Pulmonary artery endothelial cell (primary cell): ENCODE measurements around the gene SLC30A7. TPM values are rescaled to one million over a fixed set of nuclear protein-coding genes. Genes with fewer than 3 reads are reported as not detected.
"Not testable (repeated sequence)": the region's sequence is repeated elsewhere in the genome, so short reads cannot be mapped to it uniquely, and the experiment has no call there.

ENCODE experiments used
- DNase-seq: peaks from one replicate; pipeline ENCODE4 v3.0.0-alpha.2; 2011; ENCODE audit warnings: low read depth, low spot score
- total RNA-seq: library from RNA; depleted of rRNA; stranded (reverse); fragments of >200 nt; gene quantifications from 2 replicates; pipeline ENCODE4 v1.2.3, GENCODE V29; 2014

SLC30A7 gene, protein sequence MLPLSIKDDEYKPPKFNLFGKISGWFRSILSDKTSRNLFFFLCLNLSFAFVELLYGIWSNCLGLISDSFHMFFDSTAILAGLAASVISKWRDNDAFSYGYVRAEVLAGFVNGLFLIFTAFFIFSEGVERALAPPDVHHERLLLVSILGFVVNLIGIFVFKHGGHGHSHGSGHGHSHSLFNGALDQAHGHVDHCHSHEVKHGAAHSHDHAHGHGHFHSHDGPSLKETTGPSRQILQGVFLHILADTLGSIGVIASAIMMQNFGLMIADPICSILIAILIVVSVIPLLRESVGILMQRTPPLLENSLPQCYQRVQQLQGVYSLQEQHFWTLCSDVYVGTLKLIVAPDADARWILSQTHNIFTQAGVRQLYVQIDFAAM
- 42.9 and 52.6 TPM in 2 replicates for total RNA-seq

DNA sequence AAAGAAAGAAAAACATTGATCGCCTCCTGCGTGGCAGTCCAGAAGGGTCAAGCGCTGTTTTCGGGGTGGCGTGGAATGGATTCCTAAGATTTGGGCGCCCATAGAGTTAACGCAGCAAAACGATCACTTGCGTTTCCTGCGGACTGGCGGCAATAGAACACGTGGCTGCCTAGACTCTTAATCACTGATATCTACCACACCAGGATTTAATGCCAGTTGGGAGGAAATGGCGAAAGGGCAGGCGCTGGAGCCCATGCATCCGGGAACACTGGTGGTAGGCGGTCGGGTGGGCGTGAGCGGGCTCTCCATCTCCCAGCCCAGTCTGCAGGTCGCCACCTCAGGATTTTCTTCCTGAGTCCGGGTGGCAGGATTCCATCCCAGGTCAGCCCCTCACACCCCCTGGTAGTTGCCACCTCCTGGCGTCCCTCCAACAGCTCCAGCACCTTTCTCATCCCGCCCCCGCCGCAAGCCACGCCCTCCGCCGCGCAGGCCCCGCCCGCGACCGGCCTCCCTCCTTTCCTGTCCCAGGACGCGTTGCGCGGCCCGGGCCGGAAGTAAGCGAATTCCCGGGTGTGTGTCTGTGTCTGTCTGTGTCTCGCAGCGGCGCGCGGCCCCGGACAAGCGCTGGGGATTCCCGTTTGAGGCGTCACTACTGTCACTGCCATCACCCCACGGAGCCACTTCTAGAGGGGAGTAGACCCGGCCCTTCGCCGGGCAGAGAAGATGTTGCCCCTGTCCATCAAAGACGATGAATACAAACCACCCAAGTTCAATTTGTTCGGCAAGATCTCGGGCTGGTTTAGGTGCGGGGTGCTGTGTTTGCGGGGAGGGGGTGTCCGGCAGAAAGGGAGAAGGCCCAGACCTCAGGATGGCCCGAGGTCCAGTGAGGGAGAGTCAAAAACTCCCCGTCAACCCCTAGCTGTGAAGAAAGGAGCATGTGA, at the start of gene SLC30A7:
SLC30A7 (plus strand) TSS at position 551 of the 941 bp plus-strand sequence; CDS start at position 724, 173 bp downstream.
- DNase-seq, result peak; percentile 70

DNA sequence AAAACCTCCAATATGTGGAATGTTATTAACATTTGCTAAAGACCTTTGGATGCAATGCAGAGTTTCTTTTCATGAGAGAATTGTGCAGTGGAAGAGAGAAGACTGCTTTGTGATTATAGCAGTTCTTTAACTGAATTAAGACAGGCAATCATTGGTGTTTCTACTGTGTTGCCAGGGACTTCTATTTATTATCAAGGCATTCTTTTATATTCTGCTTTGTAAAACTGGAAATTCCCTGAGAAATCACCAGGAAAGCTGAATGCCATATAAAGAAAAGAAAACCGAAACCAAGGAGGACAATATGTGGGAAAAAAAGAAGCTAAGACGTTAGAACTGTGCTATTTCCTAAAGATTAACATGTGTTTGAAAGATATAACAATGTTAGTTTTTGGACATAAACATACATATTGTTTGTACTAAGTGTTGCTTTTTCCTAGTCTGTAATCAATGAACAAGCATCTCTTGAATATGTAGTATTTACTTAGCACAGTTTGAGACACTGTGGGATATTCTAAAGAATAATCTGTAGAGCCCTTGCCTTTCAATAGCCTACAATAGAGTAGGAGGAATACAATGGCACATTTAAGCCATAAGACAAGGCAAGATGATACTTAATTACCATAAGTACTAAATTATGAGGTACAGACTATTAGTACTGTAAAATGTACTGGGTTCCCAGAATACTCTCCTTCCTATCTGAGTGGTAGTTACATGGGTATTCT, 48.4 kb upstream of the SLC30A7 start:
- DNase-seq, result peak; percentile 40

DNA sequence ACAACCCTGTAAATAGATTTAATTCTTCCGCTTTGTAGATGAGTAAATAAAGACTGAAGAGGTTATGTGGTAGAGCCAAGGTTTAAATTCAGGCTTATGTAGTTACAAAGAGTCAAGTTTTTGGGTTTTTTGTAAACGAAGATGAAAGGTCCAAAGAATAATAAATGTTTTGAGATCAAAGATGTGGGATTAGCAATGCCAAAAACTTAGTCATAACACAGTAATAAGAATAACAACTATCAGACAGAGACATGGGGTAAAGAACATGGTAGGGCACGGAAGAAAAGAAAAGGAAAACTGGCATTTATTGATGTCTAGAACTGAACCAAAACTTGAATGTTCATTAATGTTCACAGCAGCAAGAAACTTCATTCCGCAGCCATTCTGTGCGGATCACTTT, 44.2 kb upstream of the SLC30A7 start:
- no peak for DNase-seq

DNA sequence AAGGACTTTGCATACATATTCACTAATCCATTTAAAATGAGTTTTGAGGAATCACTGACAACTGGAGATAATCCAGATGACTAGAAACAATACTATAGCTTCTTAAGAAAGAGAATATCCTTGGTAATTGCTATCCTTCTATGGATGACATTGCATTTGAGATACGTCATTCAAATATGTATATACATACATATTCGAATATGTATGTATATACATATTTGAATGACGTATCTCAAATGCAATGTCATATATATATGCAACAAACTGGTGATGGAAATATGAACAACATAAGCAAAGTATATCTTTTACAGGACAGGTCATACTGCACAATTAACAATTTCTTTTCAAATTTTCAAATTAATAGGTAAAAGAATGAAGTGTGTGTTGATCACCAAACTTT, 42.9 kb upstream of the SLC30A7 start:
- DNase-seq, result no peak

DNA sequence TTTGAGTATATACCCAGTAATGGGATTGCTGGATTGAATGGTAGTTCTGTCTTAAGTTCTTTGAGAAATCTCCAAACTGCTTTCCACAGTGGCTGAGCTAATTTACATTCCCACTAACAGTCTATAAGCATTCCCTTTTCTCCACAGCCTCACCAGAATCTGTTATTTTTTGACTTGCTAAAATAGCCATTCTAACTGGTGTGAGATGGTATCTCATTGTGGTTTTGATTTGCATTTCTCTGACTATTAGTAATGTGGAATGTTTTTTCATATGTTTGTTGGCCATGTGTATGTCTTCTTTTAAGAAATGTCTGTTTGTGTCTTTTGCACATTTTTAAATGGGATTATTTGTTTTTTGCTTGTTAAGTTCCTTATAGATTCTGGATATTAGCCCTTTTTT, 40.8 kb upstream of the SLC30A7 start:
- DNase-seq, result not testable (repeated sequence)

DNA sequence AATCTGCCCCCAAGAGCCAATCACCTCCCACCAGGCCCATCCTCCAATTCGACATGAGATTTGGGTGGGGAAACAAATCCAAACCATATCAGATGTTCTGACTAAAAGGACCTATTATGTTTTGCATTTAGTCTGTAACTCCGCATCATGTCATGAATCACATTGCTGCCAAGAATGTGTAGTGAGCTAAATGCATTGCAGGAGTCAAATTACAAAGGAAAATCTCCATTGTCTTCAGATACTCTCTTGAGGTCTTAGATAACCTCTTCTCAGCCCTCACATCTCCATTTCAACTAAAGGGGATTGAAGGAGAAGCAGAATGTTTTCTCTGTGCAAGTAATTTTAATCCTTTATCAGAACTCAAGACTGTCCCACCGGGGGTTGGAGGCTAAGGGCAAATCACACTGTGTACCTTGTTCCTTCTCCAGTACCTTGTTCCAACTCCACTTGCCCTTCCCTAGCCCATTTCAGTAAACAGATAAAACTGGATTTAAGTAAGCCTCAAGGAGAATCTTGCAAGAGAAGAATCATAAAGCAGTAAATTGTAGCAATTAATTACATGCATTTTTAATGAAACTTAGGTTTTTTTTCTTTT, 35.4 kb upstream of the SLC30A7 start:
- peak; percentile 69 for DNase-seq

DNA sequence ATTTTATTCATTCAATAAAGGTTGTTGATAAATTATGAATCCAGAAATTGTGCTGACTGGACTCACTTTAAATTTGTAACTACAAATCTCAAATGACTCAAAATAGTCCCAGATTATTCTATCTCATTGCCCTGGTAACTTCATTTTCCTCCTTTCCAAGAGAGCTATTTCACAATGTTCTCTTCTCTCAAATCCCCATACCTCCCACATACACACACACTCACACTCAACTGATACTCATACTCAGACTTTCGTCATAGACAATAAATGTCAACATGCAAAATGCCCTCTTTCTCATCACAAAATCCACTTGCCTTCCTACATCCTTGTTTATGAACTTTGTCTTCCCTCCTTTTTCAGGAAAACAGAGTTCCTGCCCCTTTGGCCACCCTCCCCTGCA, 34.5 kb upstream of the SLC30A7 start:
- no peak for DNase-seq

DNA sequence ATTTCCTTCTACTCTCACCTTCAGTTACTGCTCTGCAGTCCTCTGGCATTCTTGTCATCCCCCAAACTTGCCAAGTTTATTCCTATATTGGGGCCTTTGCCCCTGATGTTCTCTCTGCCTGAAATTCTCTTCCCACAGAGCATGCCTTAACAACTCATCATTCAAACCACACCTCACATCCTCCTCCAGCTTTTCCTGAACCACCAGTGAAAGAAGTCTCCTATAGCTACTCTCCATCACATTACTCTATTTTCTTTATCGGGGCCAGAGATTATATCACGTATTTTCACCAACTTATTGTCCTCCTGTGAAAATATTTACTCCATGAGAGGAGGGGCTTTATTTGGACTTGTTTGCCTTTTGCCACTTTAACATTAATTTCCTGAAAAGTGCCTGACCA, 33.3 kb upstream of the SLC30A7 start:
- no peak for DNase-seq

DNA sequence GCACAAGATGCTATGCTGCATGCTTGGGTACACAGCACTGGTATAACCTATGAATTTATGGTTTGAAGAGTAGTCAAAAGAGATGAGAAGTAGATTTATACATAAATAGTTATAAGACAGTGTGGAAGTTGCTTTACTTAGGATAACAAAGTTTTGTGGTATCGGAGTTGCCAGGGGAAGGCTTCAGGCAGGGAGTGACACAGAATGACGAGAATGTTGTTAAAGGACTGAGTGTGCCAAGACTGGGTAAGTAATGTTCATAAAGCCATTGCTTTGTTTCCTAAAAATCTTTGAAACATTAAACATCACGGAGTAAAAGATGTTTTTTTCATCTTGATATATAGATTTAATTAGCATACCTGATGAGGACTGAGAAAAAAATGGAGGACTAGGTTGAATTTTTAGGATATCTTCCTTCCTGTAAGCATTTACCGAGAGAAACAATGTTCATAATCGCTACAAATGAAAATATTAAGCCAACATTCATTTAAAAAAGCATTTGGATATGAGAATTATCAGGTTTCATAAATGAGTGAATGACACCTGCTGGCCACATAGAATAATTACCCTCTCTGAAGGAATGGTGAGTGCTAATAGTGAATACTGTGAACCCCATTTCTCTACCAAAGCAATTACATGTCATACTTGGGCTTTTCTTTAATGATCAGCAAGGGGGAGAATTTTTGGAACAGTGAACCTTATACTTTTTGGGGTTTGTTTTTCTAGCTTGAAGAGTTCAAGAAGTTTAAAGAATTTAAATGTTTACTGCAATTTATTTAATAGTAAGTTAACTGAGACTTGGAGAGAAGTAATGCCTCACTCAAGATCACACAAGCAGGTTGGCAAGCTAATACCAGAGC, 29.6 kb upstream of the SLC30A7 start:
- DNase-seq, result peak; percentile 39

DNA sequence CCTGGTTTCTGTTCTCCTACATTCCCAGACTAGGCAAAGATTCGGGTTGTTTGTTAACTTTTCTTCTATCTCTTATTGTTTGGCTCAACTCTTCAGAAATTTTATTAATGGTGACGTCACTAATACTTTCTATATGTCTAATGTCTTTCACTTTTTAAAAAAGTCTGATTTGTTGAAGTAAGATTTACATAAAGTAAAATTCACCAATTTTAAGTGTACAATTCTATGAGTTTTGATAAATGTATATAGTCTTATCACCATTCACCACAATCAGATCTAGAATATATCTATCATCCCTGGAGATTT, 29.0 kb upstream of the SLC30A7 start:
- DNase-seq, result no peak

DNA sequence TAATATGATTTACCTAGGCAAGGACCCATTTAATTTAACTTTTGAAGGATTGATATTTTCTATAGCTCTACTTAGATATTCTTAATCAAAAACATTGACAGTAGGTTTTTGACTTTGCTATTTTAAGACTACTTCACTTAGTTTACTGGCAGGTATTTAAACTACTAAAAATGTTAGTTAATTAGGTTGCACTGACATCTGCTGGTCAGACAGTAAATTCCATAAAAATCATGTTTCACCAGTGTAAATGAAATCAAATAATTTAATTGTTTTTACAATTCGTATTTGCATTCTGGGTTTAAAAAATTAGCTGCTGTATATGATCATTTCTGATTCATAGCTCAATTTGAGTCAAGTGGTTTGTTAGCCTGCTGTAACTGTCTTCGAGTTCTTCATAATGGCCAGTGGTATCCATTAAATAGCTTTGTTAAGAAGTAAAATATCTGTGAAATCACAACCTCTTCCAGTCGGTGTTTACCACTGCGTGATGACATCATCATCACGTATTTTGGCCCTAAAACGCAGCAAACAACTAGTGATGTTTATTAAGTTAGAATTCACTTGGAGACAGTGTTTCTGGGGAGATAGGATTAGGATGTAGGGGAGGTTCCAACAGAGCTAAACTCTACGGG, 27.4 kb upstream of the SLC30A7 start:
- peak; percentile 39 for DNase-seq

DNA sequence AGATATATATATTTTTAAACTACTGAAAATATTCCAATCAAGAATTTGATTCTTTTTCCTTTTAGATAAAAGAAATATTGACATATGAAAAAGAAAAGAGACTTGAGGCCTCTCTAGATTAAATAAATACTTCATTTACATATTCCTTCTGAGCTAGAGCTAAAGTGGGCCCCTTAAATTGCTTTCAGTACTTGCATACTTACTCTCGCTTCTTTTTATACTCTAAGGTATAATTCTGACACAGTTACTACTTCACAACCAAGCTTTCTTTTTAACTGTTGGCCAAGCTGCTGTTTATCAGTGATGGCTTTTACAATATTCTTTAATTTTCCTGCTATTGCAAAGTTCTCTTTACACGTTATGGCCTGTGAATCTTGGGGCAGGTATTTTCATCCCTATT, 25.9 kb upstream of the SLC30A7 start:
- no peak for DNase-seq

DNA sequence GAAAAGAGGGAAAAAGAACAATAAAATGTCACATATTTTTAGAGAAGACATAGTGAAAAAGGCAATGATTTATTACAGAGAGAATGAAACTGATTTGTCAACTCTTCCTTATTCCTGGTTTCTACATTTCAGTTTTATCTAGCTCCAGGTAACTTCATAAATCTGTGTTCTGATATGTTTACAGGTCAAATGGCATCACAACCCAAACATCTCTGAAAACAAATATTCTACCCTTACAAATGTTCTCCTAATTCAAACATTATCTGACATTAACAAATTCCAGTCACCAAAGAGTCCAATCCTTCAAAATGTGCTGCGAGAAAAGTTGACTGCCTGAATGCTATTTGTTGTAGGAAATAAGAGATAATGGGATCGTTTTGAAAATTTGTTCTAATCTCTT, 21.5 kb upstream of the SLC30A7 start:
- DNase-seq, result no peak

DNA sequence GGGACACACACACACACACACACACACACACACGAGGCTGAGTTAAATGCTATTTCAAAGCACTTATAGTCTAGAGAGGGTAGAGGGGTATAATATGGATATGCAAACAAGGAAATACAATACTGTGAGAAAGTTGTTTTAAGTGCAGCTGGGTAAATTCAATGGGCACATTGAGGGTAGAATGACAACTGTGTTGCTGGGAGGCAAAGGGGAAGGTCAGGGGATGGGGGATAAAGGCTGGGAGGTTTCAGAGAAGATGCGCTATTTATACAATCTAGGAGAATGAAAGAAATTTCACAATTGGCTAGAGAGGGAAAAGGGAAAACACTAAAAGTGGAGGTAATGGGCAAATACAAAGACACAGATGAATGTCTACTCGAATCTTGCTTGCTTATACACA, 20.7 kb upstream of the SLC30A7 start:
- DNase-seq, result no peak

DNA sequence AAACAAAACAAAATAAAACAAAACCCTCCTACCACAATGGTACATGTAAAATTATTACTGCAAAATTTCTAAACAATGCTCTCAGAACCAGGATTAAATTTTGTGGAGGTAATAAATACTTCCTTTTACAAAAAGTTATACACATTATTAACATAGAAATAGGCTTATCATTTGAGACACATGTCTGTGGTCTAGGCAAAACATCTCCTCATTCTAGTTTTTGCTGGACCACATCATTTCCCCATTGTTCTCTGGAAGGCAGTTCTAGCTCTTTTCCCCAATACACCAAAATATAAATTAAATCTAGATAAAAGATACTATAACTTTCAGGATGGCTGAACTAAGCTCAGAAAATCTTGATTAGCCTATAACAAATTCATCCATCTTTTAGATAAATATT, 19.6 kb upstream of the SLC30A7 start:
- DNase-seq, result no peak

DNA sequence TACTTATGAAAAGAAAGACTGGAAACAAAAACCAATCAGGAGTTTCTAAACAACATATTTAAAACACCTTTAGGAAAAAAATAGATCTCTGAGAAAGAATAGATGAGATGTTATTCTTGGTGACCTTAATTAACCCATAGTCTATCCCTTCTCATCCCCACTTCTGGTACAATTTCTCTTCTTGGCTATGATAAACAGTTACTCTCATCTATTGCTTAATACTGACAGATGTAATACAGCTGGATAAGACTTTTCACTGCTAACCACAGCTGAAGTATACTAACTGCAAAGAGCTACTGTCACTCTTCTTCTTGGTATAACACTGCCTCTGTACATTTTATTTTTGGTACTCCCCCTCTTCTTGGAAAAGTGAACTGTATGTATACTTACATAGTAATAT, 16.5 kb upstream of the SLC30A7 start:
- DNase-seq, result no peak

DNA sequence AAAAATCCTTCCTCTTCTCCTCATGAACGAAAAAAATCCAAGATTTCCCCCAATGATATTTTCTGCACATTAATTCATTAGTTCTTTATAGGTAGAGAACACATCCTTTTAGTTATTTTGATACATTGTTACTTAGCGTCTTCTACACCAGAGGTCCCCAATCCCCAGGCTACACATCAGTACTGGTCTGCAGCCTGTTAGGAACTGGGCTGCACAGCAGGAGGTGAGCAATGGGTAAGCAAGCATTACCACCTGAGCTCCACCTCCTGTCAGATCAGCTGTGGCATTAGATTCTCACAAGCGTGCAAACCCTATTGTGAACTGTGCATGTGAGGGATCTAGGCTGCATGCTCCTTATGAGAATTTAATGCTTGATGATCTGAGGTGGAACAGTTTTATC, 14.2 kb upstream of the SLC30A7 start:
- DNase-seq, result no peak

DNA sequence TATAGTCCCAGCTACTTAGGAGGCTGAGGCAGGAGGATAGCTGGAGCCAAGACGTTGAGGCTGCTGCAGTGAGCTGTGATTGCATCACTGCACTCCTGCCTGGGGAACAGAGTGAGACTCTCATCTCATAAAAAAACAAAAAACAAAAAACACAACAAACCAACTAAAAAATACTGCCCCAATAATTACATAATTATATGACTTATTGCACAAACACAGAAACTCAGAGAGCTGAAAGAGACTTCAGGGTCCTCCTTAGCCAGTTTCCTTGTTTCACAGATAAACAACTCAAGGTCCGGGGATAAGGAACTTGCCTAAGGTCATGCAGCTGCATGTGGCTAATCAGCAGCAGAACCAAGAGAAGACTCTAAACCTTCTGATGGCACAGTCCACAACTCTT, 13.2 kb upstream of the SLC30A7 start:
- DNase-seq, result no peak

DNA sequence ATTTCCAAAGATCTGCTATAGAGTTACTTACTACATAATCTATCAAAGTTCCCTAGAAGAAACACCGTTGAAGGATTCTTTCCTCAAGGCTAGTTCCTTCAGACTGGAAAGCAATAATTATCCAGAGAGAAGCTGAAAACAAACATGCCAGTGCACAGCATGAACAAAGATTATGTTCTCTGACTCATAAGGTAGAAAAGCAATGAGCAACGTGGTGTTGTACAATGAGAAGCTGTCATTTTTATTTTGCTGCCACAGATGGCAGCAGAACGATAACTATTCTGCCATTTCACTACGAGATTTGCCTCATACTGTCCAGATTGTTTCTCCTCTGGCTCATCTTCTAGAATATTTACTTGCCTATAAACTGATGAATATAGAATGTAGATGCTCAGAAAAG, 11.9 kb upstream of the SLC30A7 start:
- DNase-seq, result peak; percentile 29

DNA sequence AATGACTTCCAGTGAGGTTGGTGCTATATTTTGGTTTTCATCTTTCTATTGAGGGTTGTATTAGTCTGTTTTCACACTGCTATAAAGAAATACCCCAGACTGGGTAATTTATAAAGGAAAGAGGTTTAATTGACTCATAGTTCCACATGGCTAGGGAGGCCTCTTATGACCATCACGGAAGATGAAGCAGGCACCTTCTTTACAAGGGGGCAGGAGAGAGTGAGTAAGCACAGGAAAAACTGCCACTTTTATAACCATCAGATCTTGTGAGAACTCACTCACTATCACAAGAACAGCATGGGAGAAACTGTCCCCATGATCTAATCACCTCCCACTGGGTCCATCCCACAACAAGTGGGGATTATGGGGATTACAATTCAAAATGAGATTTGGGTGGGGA, 6.9 kb upstream of the SLC30A7 start:
- DNase-seq, result not testable (repeated sequence)
